ENCODE measurements around the gene AGMAT.

AGMAT gene, protein sequence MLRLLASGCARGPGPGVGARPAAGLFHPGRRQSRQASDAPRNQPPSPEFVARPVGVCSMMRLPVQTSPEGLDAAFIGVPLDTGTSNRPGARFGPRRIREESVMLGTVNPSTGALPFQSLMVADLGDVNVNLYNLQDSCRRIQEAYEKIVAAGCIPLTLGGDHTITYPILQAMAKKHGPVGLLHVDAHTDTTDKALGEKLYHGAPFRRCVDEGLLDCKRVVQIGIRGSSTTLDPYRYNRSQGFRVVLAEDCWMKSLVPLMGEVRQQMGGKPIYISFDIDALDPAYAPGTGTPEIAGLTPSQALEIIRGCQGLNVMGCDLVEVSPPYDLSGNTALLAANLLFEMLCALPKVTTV

GRCh38 chr1:15584489-15585363 is at the start of gene AGMAT:
Gene AGMAT, minus strand, starts transcription at chr1:15585051. Its CDS starts 84 bp downstream, at chr1:15584967.
- DNase-seq, result no peak

GRCh38 chr1:15633756-15634420 is 49.0 kb upstream of the AGMAT start:
- DNase-seq, result no peak

- DNase-seq, result no peak
Measured at GRCh38 chr1:15628003-15628402, 43.2 kb upstream of the AGMAT start.

DNA sequence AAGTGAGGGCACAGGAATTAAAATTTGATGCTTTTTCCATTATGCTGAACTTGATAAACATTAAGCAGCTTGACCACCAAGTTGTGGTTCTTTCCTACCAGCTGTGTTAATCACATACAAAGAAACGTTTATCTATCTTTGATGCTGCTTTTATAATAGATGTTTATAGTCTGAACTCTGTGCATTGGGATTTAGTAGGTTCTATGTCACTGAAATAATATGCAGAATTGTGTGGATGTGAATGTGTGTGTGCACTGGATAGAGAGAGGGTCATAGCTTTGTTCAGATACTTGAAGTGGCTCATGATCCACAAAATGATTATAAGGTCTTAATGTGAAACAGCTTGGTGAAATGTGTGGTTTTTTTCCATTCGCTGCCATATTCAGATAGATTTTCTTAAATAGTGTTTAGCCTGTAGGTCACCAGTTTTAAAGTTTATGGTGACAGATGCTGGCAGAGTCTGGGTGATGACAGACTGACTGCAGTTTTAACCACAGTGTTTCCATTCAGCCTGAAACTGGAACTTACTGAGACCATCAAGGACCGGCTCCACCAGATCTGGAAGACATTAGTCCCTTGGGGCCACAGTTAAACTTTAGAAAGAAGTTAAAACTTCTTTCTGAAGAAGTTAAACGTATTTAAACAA is 42.6 kb upstream of the AGMAT start:
- DNase-seq, result no peak

DNA sequence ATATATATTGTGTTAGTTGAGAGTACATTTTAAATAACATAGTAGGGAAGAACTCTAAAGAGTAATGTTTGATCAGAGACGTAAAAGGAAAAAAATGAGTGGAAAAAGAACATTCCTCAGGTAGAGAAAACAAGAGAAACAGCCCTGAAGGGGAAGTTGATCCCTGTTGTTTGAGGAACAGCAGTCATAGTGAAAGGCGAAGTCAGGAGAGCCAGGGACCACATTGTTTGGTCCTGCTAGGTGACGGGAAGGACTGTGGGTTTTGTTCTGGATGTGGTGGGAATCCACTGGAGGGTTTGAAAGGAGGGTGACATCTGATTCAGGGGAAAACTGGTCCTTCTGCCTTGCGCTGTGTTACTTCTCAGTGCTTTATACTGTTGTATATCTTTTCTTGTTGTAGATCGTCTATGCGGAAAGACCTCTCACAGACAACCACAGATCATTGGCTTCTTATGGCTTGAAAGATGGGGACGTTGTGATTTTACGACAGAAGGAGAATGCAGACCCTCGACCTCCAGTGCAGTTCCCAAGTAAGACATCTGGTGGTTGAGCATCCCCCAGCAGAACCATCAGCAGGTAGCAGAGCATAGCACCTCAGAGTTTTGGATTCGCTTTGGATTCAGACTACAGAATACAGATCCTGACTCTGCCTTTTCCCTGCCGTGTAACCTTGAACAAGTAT is 41.6 kb upstream of the AGMAT start:
- DNase-seq, result no peak

DNA sequence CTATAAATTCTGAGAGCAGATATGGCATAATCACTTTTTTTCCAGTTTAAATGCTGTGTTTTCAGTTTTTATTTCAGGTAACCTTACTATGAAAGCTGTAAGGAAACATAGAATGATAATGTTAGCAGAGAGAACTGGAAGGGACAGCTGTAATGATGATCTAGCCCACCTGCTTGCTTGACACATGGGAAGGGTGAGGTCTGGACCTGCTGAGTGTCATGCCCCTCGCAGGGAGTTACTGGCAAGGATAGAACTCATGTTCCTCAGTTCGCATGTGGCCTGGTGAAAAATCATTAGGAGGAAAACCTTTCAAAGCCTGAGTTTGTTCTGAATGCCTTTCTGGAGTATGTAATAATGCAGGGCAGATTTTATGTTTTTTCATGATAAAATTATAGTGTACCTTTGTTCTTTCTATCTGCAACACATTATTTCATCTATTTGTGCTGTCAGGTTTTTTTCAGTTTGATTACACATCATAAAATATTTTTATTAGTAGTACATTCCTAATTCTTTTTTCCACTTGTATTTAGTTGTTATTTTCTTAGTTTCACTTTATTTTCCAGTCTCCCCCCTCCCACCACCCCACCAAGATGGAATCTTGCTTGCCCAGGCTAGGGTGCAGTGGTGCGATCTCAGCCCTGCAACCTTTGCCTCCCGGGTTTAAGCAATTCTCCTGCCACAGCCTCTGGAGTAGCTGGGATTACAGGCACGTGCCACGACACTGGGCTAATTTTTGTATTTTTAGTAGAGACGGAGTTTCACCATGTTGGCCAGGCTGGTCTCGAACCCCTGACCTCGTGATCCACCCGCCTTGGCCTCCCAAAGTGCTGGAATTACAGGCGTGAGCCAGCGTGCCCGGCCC is 40.4 kb upstream of the AGMAT start:
- DNase-seq, result no peak

GRCh38 chr1:15624133-15624714 is 39.4 kb upstream of the AGMAT start:
- no peak for DNase-seq

- no peak for DNase-seq
Measured at GRCh38 chr1:15623435-15623834, 38.6 kb upstream of the AGMAT start.

DNA sequence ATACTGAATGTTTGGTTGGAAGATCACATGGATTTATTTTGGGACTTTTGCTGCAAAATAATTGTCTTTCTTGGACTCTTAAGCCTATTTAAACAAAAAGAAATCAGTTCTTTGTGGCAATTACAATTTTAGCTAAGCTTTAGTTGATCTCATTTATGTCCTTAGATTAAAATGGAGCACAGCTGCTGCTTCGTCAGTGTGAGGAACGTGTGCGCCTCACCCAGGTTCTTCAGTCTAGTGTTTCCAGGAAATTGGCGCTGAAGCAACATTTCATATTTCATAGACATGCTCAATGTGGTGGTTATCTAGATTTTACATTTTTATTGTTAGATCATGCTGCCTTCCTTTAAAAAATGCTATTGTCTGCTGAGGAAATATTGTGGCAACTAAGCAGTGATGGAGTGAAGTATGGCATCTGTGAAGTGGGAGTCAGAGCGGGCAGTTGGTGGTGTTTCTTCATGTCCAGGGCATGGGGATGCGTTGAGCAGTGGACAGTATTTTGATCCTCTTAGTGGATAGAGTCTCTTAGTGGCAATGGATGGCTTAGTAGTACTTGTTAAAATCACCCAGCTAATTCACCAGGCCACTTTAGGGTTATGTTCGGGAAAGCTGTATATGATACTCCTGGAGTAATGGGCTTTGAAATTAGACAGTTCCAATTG is 38.0 kb upstream of the AGMAT start:
- no peak for DNase-seq

DNA sequence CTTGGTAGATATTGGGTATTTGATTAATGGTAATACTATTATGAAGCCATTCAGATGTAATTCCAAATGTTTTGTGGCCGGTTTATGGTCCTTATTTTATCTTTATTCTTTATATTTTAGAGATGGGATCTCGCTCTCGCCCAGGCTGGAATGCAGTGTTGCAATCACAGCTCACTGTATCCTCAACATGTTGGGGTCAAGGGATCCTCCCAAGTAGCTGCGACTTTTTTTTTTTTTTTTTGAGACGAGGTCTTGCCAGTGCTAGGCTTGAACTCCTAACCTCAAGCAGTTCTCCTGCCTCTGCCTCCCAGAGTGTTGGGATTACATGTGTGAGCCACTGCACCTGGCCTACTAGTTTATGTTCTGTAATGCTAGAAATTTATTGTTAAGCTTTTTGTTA is 37.1 kb upstream of the AGMAT start:
- no peak for DNase-seq

DNA sequence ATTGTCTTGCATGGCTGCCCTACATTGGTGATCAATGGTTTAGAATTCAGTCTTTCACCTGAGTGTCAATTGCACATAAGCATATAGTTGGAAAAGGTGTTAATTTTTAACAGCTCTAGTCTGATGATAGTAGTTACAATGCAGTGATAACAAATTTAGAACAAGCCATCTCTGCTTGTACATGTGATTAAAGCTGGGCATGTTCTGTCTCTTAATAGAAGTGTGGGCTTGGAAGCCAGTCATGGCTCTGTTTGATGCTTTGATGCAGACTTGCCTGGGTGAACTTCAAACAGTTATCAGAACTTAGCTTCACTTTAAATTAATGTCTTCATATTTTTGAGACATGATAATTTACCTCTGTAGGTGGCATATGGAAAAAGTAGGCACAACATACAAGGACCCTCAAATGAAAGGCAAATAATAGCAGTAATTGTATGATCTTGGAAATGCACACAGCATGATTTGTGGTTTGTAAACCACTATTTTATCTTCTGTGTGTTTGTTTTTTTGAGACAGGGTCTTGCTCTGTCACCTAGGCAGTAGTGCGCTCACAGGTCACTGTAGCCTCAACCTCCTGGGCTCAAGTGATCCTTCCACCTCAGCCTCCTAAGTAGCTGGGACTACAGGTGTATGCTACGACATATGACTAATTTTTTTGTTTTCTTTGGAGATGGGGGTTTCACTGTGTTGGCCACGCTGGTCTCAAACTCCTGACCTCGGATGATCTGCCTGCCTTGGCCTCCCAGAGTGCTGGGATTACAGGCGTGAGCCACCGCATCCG is 36.2 kb upstream of the AGMAT start:
- no peak for DNase-seq

DNA sequence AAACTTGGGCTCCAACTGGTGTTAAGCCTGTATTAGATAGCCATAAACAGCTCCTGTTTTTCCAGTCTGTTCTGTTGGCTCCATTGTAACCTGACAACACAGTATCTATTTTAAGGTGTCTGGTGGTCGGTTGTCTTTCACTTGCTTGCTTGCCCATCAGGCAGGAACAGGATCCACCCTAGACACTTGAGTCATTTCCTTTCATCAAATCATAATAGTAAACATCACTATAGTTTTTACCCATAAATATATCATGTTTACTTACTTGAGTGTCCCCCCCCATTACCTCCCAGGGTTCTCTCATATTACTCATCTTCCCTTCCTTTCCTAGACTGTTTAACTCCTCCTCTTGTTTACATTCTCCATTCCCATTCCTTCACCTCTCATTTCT is 35.3 kb upstream of the AGMAT start:
- DNase-seq, result no peak

GRCh38 chr1:15618655-15619525 is 34.0 kb upstream of the AGMAT start:
- DNase-seq, result no peak

GRCh38 chr1:15618077-15618654 is 33.3 kb upstream of the AGMAT start:
- no peak for DNase-seq

- DNase-seq, result peak; percentile 92 to 97
Measured at GRCh38 chr1:15617173-15618076, 32.6 kb upstream of the AGMAT start, which contains the start of gene DDI2. Gene DDI2, plus strand, starts transcription at chr1:15617458. Its CDS starts 213 bp downstream, at chr1:15617671.

GRCh38 chr1:15616373-15617172 is 31.7 kb upstream of the AGMAT start:
- no peak for DNase-seq

Data from hippocampal formation (tissue), 2 donors.